SIG-M5 (cell line): ENCODE results near the gene RPS6KC1.
"Not testable (repeated sequence)": the region's sequence is repeated elsewhere in the genome, so short reads cannot be mapped to it uniquely, and the experiment has no call there.

Source experiments
- DNase-seq: peaks from one replicate; lab custom pipeline; 2025; lab: John Stamatoyannopoulos, UW

The RPS6KC1 gene

DNA sequence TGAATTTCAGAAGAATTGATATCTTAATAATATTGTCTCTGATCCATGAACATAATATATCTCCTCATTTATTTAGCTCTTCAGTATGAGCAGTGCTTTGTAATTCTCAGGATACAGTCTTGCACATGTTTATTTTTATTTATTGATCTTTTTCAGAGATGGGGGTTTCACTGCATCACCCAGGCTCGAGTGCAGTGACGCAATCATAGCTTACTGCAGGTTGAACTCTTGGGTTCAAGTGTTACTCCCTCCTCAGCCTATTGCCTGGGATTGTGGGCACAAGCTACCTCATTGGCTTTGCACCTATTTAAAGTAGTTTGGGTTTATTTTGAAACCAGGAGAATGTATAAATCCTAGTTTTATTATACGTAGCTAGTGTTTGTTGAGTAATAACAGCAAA is 4.7 kb downstream of the RPS6KC1 start:
- no peak for DNase-seq

DNA sequence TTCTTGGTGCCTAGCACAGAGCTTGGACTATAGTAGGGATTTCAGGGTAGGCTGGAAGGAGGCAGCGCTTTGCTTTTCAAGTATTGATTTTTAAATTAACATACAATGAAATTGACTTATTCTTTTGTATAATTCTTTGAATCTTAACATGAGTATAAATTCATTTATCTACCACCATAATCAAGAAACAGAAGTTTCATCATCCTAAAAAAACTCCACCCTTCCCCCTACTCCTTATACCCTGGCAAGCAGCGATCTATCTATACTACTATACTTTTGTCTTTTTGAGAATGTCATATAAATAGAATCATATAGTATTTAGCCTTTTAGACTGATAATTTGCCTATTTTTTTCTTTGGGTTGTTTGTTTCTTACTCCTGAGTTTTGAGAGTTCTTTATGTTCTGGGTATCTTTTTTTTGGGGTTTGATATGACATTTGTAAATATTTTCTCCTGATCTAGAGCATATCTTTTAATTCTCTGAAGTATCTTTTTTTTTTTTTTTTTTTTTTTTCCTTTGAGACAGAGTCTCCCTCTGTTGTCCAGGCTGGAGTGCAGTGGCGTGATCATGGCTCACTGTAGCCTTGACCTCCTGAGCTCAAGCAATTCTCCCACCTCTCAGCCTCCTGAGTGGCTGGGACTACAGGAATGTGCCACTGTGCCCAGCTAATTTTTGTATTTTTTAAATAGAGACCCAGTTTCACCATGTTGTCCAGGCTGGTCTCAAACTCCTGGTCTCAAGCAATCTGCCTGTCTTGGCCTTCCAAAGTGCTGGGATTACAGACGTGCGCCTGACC is 6.4 kb downstream of the RPS6KC1 start:
- DNase-seq, result no peak

DNA sequence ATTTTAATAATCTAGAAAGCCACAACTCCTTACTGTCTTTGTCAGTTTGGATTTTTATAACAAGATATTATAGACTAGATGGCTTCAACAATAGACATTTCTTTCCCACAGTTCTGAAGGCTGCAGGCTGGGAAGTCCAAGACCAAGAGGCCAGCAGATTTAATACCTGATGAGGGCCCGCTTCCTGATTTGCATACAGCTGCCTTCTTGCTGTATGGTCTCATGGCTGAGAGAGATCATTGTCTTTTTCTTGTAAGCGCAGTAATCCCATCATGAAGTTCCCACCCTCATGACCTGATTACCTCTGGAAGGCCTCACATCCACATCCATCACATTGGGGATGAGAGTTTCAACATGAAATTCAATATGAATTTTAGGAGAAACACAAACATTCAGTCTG is 9.8 kb downstream of the RPS6KC1 start:
- no peak for DNase-seq

DNA sequence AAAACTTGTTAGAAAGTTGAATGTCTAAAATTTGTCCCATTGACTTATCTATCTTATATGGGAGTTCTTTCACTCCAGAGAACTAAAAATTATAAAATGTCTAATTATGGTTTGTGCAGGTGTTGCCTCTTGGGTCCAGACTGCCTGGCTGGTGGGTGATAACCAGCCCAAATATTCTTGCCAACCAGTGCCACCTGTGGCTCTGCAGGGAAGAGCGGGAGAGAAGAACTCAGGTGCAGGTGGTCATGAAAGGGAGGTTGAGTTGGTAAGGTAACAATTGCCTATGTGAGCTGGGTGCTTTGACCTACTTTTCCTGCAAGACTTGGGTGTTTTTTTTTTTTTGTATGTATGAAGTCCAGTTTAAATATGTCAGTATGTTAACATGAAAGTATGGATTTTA is 10.2 kb downstream of the RPS6KC1 start:
- no peak for DNase-seq

DNA sequence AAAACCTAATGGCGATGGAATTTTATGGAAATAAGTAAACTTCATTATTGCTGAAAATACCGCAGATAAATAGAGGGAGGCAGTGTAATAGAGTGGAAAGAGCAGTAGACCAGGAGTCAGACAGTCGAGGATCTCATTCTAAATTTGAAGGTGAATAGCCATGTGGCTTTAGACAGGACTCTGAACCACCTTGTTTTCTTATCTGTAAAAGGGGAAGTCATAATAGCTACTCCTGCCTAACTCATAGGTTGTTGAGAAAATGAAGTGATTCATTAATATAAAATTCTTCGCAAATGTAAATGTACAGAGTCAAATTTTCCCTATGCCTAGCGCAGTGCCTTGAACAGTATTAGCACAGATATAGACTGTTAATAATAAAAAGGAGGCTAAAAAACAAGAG is 14.8 kb downstream of the RPS6KC1 start:
- DNase-seq, result no peak

DNA sequence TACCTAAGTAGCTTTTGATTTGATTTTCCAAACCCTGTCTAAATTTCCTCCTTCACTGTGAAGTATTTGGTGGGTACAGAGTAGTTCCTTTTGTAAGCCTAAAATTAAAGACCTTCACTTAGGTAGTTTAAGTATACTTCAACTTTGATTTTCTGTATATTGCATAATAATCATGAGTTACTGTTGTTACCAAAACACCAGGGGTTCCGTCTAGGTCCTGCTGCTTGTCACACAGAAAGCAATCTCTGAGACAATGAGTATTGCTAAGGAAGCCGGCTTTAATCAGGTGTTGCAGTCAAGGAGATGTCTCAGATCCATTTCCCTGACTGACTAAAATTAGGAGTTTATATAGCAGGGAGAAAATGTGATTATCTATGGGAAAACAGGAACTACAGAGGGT is 15.3 kb downstream of the RPS6KC1 start:
- DNase-seq, result no peak

DNA sequence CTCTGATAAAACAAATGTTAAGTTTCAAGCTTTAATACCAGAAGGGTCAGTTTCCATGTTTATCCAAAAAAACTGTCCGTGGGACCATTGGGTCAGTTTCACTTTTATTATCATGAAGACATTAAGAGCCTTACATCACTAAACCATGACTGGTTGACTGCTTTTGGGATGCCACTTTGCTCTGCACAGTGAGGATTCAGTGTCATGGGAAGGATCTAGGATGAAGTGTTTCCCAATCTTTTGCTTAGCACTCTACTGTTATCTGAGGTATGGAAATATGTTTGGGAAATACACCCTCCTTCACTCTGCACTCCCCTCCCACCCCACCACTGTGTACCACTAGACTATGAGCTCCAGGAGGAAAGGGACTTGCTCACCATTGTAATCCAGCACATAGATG is 16.3 kb downstream of the RPS6KC1 start:
- DNase-seq, result no peak

DNA sequence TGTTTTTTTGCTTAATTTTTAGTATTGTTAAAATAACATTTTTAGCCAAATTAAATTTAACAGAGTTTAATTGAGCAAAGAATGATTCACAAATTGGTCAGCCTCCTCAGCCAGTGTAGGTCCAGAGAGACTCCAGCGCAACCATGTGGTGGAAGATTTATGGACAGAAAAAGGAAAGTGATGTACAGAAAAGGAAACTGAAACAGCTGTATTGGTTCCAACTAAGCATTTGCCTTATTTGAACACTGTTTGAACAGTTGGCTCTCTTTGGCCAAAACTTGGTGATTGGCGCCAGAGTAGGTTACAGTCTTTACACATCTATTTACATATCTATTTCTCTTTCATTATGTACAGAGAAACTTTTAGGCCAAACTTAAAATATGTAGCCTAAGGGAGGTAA is 19.4 kb downstream of the RPS6KC1 start:
- no peak for DNase-seq

DNA sequence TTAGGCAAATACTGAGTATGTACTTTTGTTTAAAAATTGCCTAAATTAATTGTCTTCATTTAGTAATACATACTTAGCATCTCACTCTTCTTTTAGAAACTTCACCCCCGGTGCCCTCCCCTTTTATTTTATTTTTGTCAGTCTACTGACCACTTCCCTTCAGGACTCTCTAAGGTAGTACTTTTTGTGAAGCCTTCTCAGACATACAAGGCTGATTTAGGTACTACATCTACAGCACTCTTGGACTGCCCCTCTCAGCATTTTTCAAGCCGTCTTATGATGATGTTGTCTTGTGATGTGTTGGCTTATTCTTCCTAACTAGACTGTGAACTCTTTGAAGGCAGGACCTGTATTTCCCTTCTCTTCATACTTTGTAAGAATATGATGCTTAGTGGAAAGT is 24.7 kb downstream of the RPS6KC1 start:
- DNase-seq, result no peak

DNA sequence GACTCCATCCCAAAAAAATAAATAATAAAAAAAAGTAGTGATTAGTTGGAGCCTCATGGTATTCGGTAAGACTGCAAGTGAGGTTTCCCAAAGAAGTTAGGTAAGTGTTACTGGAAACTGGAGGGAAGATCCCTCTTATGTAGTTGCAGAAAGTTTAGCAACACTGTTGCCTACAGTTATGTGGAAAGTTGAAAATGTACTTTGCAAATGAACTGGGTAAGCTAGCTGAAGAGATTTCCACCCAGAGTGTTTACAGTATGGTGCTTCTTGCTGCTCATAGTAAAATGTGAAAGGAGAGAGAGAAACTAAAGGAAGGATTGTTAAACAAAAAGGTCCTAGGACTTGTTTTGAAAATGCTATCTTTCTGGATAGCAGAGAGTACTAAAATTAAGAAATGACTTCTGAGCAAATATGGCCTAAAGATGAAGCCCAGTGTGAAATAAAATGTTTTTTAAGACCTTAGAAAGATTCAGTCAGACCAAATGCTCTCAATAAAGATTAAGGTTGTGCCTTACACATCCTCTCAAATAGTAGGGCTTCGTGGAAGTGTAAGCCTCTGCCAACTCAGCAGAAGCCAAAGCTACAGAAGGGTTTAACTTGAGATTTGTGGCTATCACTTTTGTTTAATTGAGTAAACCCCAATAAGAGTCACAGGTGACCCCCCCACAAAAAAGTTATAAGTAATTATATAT is 31.5 kb downstream of the RPS6KC1 start:
- no peak for DNase-seq

DNA sequence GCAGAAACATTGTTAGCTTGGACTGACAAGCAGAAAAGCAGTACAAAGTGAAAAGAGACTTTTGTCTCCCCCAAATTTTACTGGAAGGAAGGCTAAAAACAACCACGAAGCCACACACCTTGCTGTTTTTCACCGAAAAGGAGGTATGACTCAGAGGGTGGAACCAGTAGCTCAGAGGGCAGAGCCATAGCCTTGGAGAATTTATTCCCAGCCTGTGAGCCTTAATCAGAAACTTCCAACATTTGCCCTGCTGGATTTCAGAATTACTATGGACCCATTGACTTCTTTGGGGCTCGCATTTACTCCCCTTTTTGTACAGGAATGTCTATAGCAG is 32.0 kb downstream of the RPS6KC1 start:
- DNase-seq, result no peak

DNA sequence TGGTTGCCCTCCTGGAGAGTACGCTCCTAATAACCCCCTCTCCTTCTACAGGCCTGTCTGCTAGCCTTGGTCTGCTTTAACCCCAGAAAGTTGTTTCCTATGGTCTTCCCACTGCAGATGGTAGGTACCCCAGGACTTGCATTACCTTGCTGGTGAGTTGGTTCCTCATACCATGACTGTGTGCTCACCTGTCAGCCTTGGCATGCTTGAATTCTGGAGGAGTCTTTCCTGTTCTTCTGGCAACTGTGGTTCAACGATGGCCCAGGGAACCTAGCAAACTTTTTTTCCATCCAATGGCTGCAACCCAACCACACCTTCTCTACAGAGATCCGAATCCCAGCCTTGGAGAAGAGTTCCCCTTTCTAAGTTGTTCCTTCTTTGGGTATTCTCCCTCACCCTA is 36.9 kb downstream of the RPS6KC1 start:
- DNase-seq, result no peak

DNA sequence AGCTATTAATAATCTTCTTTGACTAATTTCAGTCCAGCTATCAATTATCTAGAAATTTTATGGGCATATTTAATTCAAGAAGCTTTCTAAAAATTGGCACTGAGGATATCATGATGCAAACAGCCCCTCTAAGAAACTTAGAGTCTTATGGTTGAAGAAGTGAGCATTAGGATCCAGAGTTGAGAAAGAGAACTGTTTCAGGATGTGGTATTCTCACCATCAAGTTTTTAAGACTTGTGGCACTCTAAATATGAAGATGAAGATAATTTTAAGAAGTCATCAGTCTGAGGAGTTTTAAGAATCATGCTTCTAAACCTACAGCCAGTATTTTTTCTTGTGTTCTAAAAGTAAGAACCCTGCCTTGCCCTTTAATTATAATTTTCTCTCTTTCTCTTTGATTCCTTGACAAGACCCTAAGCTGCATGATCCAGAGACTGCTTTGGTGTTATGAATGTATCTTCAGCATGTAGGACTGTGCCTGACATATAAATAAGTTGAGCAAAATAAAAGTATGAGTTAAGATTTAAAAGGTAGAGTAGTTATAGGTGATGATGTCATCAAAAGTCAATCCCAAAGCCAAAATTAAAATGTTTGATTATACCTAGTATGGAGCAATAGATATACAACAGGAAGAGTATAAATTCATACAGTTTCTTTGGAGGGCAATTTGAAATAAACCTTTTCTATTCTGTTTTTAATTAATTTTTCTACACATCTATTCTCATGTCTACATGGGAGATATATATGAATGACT is 39.1 kb downstream of the RPS6KC1 start:
- DNase-seq, result no peak

DNA sequence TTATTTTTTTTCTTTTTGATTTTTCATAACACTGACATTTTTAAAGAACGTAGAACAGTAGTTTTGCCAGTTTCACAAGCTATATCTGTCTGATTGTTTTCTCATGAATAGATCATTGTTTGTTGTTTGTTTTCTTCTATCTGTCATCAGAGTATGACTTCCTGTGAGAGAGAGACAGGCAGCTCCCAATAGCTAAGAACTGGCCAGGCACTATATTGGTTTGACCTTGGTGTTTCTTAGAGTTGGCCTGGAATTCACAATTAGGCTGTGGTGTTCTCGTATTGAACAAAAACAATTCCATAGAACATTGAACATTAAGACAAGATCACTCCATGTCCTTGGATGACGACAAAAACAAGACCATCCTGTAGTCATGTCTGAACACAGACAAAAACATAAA is 43.4 kb downstream of the RPS6KC1 start:
- DNase-seq, result no peak

DNA sequence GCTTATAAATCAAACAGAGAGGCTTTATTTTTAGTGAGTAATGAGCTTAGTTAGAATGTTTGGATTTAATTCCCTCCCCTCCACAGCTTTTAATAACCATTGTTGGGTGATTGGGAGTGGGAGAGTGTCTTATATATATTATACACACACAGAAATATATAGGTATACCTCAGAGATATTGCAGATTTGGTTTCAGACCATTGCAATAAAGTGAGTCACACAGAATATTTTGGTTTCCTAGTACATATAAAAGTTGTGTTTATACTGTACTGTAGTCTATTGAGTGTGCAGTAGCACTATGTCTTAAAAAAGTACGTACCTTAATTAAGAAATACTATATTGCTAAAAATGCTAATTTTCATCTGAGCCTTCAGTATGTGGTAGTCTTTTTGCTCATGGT is 44.4 kb downstream of the RPS6KC1 start:
- no peak for DNase-seq

DNA sequence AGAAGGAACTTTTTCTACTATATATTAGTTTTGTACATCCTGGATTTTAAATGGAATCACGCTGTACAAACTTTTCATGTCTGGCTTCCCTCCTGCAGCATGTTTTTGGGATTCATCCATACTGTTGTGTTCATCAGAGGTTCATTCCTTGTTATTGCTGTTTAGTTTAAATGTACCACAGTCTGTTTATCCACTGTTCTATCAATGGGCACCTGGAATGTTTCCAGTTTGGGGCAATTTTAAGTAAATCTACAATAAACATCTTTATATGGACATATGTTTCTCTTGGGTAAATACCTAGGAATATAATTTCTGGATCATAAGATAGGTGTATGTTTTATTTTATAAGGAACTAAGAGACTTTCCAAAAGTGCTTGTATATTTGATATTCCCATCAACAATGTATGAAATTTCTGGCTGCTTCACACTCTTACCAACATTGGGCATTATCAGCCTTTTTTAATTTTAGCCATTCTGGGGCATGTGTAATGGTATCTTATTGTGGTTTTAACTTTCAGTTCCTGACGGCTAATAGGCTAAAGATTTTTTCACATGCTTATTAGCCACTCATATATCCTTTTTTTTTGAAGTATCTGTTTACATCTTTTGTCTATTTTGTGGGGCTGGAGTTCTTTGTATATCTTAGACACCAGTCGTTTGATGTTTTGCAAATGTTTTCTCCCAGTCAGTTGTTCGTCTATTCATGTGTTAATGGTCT is 48.8 kb downstream of the RPS6KC1 start:
- no peak for DNase-seq

DNA sequence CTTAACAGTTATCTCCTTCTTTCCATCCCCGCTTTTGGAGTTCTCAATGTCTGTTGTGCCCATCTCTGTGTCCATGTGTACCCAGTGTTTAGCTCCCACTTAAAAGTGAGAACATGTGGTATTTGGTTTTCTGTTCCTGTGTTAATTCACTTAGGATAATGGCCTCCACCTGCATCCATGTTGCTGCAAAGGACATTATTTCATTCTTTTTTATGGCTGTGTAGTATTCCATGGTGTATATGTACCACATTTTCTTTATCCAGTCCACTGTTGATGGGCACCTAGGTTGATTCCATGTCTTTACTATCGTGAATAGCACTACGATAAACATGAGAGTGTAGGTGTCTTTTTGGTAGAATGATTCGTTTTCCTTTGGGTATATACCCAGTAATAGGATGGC is 49.5 kb downstream of the RPS6KC1 start:
- not testable (repeated sequence) for DNase-seq

DNA sequence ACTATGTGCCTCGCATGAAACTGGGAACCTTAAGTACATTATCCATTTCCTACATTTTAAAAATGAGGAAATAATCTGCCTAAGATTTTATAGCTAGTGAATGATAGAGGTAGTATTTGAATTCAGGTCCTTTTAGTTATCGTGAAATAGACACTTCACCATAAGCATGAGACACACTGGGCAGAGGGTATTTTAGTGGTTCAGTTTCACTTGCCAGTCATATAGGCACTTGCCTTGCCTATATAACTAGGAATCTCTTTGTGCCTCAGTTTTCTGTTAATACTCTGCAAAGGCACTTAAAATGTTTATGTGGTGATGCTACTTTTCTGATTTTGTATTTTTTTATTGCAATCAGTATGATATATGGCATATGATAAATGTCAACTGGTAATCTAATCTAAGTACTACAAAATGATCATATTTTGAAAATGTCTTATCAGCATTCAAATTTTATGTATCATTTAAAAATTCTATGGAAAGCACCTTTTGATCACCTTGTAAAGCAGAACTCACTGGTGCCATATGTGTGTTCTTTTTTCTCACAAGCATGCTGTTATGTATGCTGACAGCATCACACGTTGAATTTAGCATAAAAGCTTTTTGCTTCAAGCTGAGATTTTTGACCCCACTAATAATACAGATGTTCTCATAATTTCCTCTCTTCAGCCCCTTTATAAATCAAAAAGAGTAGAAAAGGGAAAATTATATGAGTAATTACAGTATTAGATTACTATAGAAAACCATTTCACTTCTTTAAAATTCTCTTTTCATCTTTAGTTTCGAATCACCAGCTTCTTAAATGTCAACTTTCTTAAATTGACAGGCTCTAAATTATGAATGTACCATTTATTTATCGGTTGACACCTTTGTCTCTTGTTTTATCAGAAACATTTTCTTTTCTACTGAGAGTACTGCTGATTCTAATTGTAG is 52.6 kb downstream of the RPS6KC1 start:
- no peak for DNase-seq

DNA sequence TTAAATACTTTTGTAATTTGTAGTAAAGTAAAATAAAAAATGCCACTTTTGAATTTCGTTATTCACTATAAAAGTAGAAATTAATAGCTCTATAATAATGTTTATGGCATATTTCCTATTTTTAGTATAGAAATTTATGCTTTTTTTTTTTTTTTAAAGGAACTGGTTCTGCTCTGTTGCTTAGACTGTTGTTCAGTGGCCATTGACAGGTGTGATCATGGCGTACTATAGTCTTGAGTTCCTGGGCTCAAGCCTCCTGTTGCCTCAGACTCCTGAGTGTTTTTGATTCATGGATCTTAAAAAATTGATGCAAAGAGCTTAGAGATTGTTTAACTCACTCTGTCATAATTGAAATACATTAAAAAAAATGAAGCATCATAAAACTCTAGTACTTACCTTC is 53.6 kb downstream of the RPS6KC1 start:
- no peak for DNase-seq

DNA sequence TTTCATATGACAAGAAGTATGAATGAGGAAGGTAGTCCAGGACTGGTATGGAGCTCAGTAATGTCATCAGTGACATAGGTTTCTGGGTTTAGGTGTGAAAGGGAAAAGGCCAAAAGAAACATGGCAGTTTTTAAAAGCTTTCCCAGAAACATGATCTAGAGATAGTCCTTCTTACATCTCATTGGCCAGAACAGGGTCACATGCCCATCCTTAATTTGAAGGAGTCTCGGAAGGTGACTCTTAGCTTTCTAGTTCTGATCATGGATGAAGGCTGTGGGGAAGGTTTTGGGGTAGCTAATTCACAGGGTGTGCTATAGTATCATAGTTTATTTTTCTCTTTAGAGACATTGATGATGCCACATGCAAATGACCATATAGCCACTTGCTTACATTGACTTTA is 55.3 kb downstream of the RPS6KC1 start:
- no peak for DNase-seq

DNA sequence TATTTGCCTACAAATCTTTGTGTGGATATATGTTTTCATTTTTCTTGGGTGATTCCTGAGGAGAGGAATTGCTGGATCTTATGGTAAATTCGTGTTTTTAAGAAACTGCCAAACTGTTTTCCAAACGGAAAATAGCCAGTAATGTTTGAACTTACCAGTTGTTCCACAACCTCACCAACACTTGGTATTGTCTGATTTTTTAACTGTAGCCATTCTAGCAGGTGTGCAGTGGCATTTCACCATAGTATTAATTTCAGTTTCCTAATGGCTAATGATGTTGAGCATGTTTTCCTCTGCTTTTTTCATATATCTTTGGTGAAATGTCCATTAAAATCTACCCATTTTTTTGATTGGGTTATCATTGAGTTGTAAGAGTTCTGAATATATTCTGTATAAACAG is 56.6 kb downstream of the RPS6KC1 start:
- no peak for DNase-seq
